ENCODE results near the gene GSDMA. TPM values are rescaled to one million over a fixed set of nuclear protein-coding genes. Genes with fewer than 3 reads are reported as not detected.

GSDMA gene
- total RNA-seq, 1 experiment from 2014 or later: not detected

DNA sequence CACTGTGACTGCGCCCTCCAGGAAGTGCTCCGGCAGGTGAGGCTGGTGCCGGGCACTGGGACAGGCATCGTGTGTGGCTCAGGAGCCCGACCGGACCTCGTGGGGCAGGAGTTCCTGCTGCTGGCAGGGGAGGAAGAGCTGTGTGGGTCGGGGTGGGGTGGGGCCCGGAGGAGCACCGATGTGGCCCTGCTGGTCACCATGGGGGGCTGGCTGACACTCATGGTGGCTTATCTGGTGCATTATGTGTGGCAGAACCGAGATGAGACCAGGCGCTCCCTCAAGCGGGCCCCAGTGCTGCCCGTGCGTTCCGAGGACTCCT lies 18.5 kb upstream of the GSDMA start:
- Histone ChIP-seq H3K79me1 (ENCODE audit: insufficient read depth, low read depth, low read length, poor library complexity, severe bottlenecking) (no peaks in the 10 kb centered on the region), H2BK120ac (ENCODE audit: low read depth, low read length, poor library complexity, severe bottlenecking) (no peak overlapping the region), H4K91ac (ENCODE audit: insufficient read length, low read depth, low read length) (no peak overlapping the region), H3K18ac (ENCODE audit: insufficient read length, low read depth, low read length) (no peak overlapping the region), H3K27ac (ENCODE audit: insufficient read length, low read depth, low read length) (no peak overlapping the region), H3K4me1 (ENCODE audit: insufficient read depth, low read length) (no peaks in the 10 kb centered on the region; the same call in 1 of the 2 replicates), H2AK5ac (ENCODE audit: insufficient read length, low read length) (no peak overlapping the region), H3K14ac (ENCODE audit: insufficient read depth, low read length) (no peak overlapping the region), H3K9ac (ENCODE audit: extremely low read depth, insufficient read length, low read length) (no peak overlapping the region), H3K27me3 (ENCODE audit: insufficient read depth, low read length) (no peaks in the 10 kb centered on the region), H2BK12ac (ENCODE audit: insufficient read length, low read depth, low read length) (no peak overlapping the region), H3K4ac (ENCODE audit: low read depth, low read length) (no peak overlapping the region), H3T11ph (ENCODE audit: low read length) (no peak overlapping the region), H3K79me2 (ENCODE audit: insufficient read depth, low read length) (no peaks in the 10 kb centered on the region), H3K4me2 (ENCODE audit: insufficient read depth, insufficient read length, low read length) (no peak overlapping the region), H4K20me1 (ENCODE audit: control insufficient read depth, insufficient read depth, insufficient read length) (no peaks in the 10 kb centered on the region), H2AFZ (ENCODE audit: low read length) (no peak overlapping the region), H4K8ac (replicated peaks; ENCODE audit: insufficient read length, low read depth, low read length) (no peak overlapping the region), H3K56ac (ENCODE audit: insufficient read length, low read depth, low read length) (no peak overlapping the region), H3K23me2 (ENCODE audit: insufficient read length, low read depth, low read length, poor library complexity, severe bottlenecking) (no peaks in the 10 kb centered on the region), H2BK15ac (ENCODE audit: low read depth, low read length) (no peak overlapping the region), H2BK5ac (ENCODE audit: insufficient read length, low read length) (no peak overlapping the region), H3K9me3 (ENCODE audit: control insufficient read depth, low read depth, low read length) (no peaks in the 10 kb centered on the region), H4K5ac (ENCODE audit: insufficient read length, low read depth, low read length) (no peak overlapping the region), H2BK20ac (ENCODE audit: low read depth, low read length, poor library complexity, severe bottlenecking) (no peak overlapping the region), H3K23ac (ENCODE audit: insufficient read length, low read depth, low read length) (no peak overlapping the region)
- no peaks in the 10 kb centered on the region for H3K36me3 Mint-ChIP-seq (ENCODE audit: insufficient read depth in 1 of 3, low read depth in 3 of 3)
- TF ChIP-seq CTCF (conservative IDR thresholded peaks at IDR 0.05): no peak
- H3K4me1 Mint-ChIP-seq: peaks cover 7 to 24% of the 10 kb centered on the region in 2 experiments
- H3K9me3 Mint-ChIP-seq: no peaks in the 10 kb centered on the region
- peak overlapping the region in 1 of 3 experiments; percentile 72; a peak in 1 of 7 replicates for H3K27ac Mint-ChIP-seq
- H3K27me3 Mint-ChIP-seq (ENCODE audit: low read depth): peaks cover 11% of the 10 kb centered on the region
- H3K4me3 Mint-ChIP-seq: no peak overlapping the region
- no CpG with 5 or more reads among the region's 16 CpGs for WGBS (ENCODE audit: extremely low coverage, insufficient read length, low lambda C conversion rate)
- no peak for DNase-seq

Measured in H9 (cell line).